Kidney (tissue), 14 donors: ENCODE measurements around the gene RNF213. TPM values are rescaled to one million over a fixed set of nuclear protein-coding genes. Genes with fewer than 3 reads are reported as not detected.
A peak's percentile ranks its signal among the peaks of the same experiment; 100 is the strongest.

Experiments used
- DNase-seq, 5 donors: peaks; one replicate each; pipeline ENCODE4 v3.0.0-alpha.2; 2013 to 2020
- FAIRE-seq: peaks from 2 replicates; lab custom pipeline; 2012; peaks lifted over from hg19 to GRCh38; lab: Jason Lieb, UNC
- H3K27ac ChIP-seq, 2 donors: one replicate each; pipeline ENCODE4 v1.7.0; 2013; ENCODE audit warnings: low read depth in 2 of 2, low read length in 2 of 2, inconsistent platforms in 1 of 2
- H3K27me3 ChIP-seq: one replicate; pipeline ENCODE4 v1.7.1; 2013; ENCODE audit warnings: low read length, inconsistent platforms; ENCODE audit not compliant: control insufficient read depth, insufficient read depth
- H3K36me3 ChIP-seq, 3 donors: one replicate each; pipeline versions ENCODE4 v1.7.0 to v1.7.1; 2013; ENCODE audit warnings: low read length in 3 of 3, control low read depth in 1 of 3, inconsistent platforms in 1 of 3; ENCODE audit not compliant: insufficient read depth in 3 of 3, control insufficient read depth in 2 of 3
- H3K4me1 ChIP-seq, 3 donors: one replicate each; pipeline versions ENCODE4 v1.7.0 to v1.7.1; 2013; ENCODE audit warnings: low read length in 3 of 3, inconsistent platforms in 1 of 3, low read depth in 1 of 3; ENCODE audit not compliant: control insufficient read depth in 2 of 3, insufficient read depth in 2 of 3
- H3K4me3 ChIP-seq, 3 donors: one replicate each; pipeline versions ENCODE4 v1.7.0 to v1.8.1; 2013; ENCODE audit warnings: low read length in 3 of 3, control low read depth in 1 of 3, inconsistent platforms in 1 of 3
- H3K9ac ChIP-seq, 3 donors: one replicate each; pipeline versions ENCODE4 v1.7.0 to v1.7.1; 2013; ENCODE audit warnings: low read length in 3 of 3, control low read depth in 1 of 3, inconsistent platforms in 1 of 3
- H3K9me3 ChIP-seq, 3 donors: one replicate each; pipeline versions ENCODE4 v1.7.0 to v1.7.1; 2013; ENCODE audit warnings: low read length in 3 of 3, control low read depth in 1 of 3, inconsistent platforms in 1 of 3; ENCODE audit not compliant: control insufficient read depth in 2 of 3, insufficient read depth in 1 of 3
- CTCF ChIP-seq: IDR thresholded peaks from 3 replicates; pipeline ENCODE4 v1.5.1; 2012; ENCODE audit warnings: mild to moderate bottlenecking, moderate library complexity, borderline replicate concordance; ENCODE audit not compliant: insufficient read depth; ENCODE audit errors: extremely low read depth
- intact Hi-C: fragments of 100-400 bp; cut with DNase I; formaldehyde crosslinking; loops from one replicate; pipeline ENCODE4 v1.11.1; 2022
- polyA plus RNA-seq: library from polyadenylated mRNA; stranded (reverse); fragments of 350-450 nt; fragmentation: Illumina TruSeq; extraction: RNeasy Lipid Tissue Mini Kit (QIAGEN cat#74804); gene quantifications from one replicate; pipeline ENCODE4 v1.2.3, GENCODE V29; 2014; ENCODE audit warnings: low read depth, low replicate concordance; ENCODE audit not compliant: insufficient read depth
- total RNA-seq: library from RNA; stranded (reverse); fragmentation: NEBNext Ultra II Directional; extraction: Animal tissue kit (Norgen Biotek cat#: 25700); gene quantifications from one replicate; pipeline ENCODE4 v1.2.1, GENCODE V29; 2021
- donor health status: control.
- donor health status: control.
- donor health status: control.
- donor health status: control.
- donor health status: control.
- donor health status: DM: yes; HTN: yes; CAD: no.
- donor health status: Normal renal cell carcinoma (clear cell type).

RNF213 gene
- total and polyA plus RNA-seq, 2 donors from 2014 or later, result 43.4 to 276 TPM

- intact Hi-C loops, result no loop called here
- TF ChIP-seq CTCF, result no peak
- H3K27me3 ChIP-seq, result no peaks in the 10 kb centered on the region
- H3K27ac ChIP-seq, result no peak overlapping the region
- no peak overlapping the region for H3K9ac ChIP-seq
- no peaks in the 10 kb centered on the region for H3K9me3 ChIP-seq
- FAIRE-seq, result no peak
- peaks cover 0 to 5% (median 1%) of the 10 kb centered on the region in 3 donors for H3K36me3 ChIP-seq
- no peak overlapping the region for H3K4me3 ChIP-seq
- H3K4me1 ChIP-seq, result peaks cover 0 to 14% (median 3%) of the 10 kb centered on the region in 3 donors
- peak in 1 of 5 donors; percentile 65 for DNase-seq
Measured at GRCh38 chr17:80222376-80223141, 38.1 kb upstream of the RNF213 start.

GRCh38 chr17:80223142-80223815, 37.4 kb upstream of the RNF213 start:
- FAIRE-seq (no peak), DNase-seq (peak in 1 of 5 donors; percentile 67)
- Histone ChIP-seq H3K4me3 (no peak overlapping the region), H3K9me3 (no peaks in the 10 kb centered on the region), H3K27ac (no peak overlapping the region), H3K27me3 (no peaks in the 10 kb centered on the region), H3K9ac (no peak overlapping the region), H3K36me3 (peaks cover 0 to 4% (median 0%) of the 10 kb centered on the region in 3 donors), H3K4me1 (peaks cover 0 to 14% (median 3%) of the 10 kb centered on the region in 3 donors)
- TF ChIP-seq CTCF, result no peak
- intact Hi-C loops, result no loop called here

- intact Hi-C loops, result no loop called here
- no peak for TF ChIP-seq CTCF
- H3K27ac ChIP-seq, result no peak overlapping the region
- FAIRE-seq (no peak), DNase-seq (peak in 1 of 5 donors; percentile 50)
- no peaks in the 10 kb centered on the region for H3K9me3 ChIP-seq
- peaks cover 0 to 12% (median 3%) of the 10 kb centered on the region in 3 donors for H3K4me1 ChIP-seq
- H3K4me3 ChIP-seq, result no peak overlapping the region
- H3K27me3 ChIP-seq, result no peaks in the 10 kb centered on the region
- H3K36me3 ChIP-seq, result peaks cover 0 to 4% (median 0%) of the 10 kb centered on the region in 3 donors
- no peak overlapping the region for H3K9ac ChIP-seq
Measured at GRCh38 chr17:80223838-80224497, 36.7 kb upstream of the RNF213 start.
